Epidermal melanocyte (primary cell): Measurements from ENCODE around the gene GABBR2.
"Not testable (repeated sequence)": the region's sequence is repeated elsewhere in the genome, so short reads cannot be mapped to it uniquely, and the experiment has no call there.

Source experiments
- DNase-seq: peaks from one replicate; pipeline ENCODE4 v3.0.0; 2011; ENCODE audit warnings: low spot score; ENCODE audit not compliant: insufficient read length

GABBR2 gene

GRCh38 chr9:98300611-98301010 lies 408.1 kb downstream of the GABBR2 start:
- DNase-seq, result no peak

- no peak for DNase-seq
These were observed 410.3 kb downstream of the GABBR2 start for GRCh38 chr9:98298476-98298875.

- DNase-seq, result no peak
These were observed 412.9 kb downstream of the GABBR2 start for GRCh38 chr9:98295824-98296223.

- no peak for DNase-seq
These were observed 416.9 kb downstream of the GABBR2 start for GRCh38 chr9:98291820-98292219.

GRCh38 chr9:98290411-98290810 lies 418.3 kb downstream of the GABBR2 start:
- DNase-seq, result no peak

GRCh38 chr9:98289614-98290201 lies 419.0 kb downstream of the GABBR2 start:
- DNase-seq, result no peak

- no peak for DNase-seq
These were observed 419.9 kb downstream of the GABBR2 start for GRCh38 chr9:98288881-98289280.

- DNase-seq, result no peak
These were observed 421.4 kb downstream of the GABBR2 start for GRCh38 chr9:98287384-98287783.

GRCh38 chr9:98285446-98285845 lies 423.3 kb downstream of the GABBR2 start:
- DNase-seq, result no peak

- no peak for DNase-seq
These were observed 424.0 kb downstream of the GABBR2 start for GRCh38 chr9:98284754-98285153.

GRCh38 chr9:98283143-98283542 lies 425.6 kb downstream of the GABBR2 start:
- DNase-seq, result not testable (repeated sequence)

GRCh38 chr9:98281281-98281680 lies 427.5 kb downstream of the GABBR2 start:
- no peak for DNase-seq

GRCh38 chr9:98280574-98280973 lies 428.2 kb downstream of the GABBR2 start:
- DNase-seq, result no peak

- no peak for DNase-seq
These were observed 428.6 kb downstream of the GABBR2 start for GRCh38 chr9:98280162-98280561.

- no peak for DNase-seq
These were observed 431.7 kb downstream of the GABBR2 start for GRCh38 chr9:98276907-98277469.

- no peak for DNase-seq
These were observed 433.6 kb downstream of the GABBR2 start for GRCh38 chr9:98275159-98275558.

GRCh38 chr9:98272083-98272482 lies 436.7 kb downstream of the GABBR2 start:
- no peak for DNase-seq

- no peak for DNase-seq
These were observed 437.3 kb downstream of the GABBR2 start for GRCh38 chr9:98271479-98271878.

GRCh38 chr9:98270284-98270683 lies 438.5 kb downstream of the GABBR2 start:
- DNase-seq, result not testable (repeated sequence)

- DNase-seq, result not testable (repeated sequence)
These were observed 439.1 kb downstream of the GABBR2 start for GRCh38 chr9:98269652-98270051.

GRCh38 chr9:98267556-98267955 lies 441.2 kb downstream of the GABBR2 start:
- not testable (repeated sequence) for DNase-seq

GRCh38 chr9:98264516-98264915 lies 444.2 kb downstream of the GABBR2 start:
- DNase-seq, result no peak
